H1 (cell line): Measurements from ENCODE around the gene PBXIP1. TPM values are rescaled to one million over a fixed set of nuclear protein-coding genes. Genes with fewer than 3 reads are reported as not detected.

Experiments used
- CTCF ChIA-PET: fragments of 300-600 bp; sonication (Branson Sonifier 250); formaldehyde crosslinking; loops from one replicate; lab custom pipeline; 2021; ENCODE audit not compliant: partially characterized antibody; lab: Charles Lee
- POLR2A ChIA-PET: fragments of 300-600 bp; sonication (Branson Sonifier 250); formaldehyde crosslinking; loops from one replicate; lab custom pipeline; 2021; ENCODE audit warnings: inconsistent platforms; ENCODE audit not compliant: partially characterized antibody; lab: Charles Lee
- DNase-seq, 2 experiments: peaks; one replicate each; pipeline versions ENCODE4 v3.0.0 to v3.0.0-alpha.2; 2010 to 2022; ENCODE audit warnings: low spot score in 2 of 2, low read depth in 1 of 2, mixed read lengths in 1 of 2
- FAIRE-seq: peaks from 2 replicates; lab custom pipeline; 2011; peaks lifted over from hg19 to GRCh38; lab: Jason Lieb, UNC
- H2AFZ ChIP-seq: 2 replicates; pipeline ENCODE4 v1.8.1; 2012; ENCODE audit warnings: low read length, inconsistent platforms
- H2AK5ac ChIP-seq: 2 replicates; pipeline ENCODE4 v1.6.1; 2013; ENCODE audit warnings: low read depth, low read length
- H2BK120ac ChIP-seq: replicated peaks from 2 replicates; pipeline ENCODE3; 2013; ENCODE audit warnings: low read depth, low read length, inconsistent platforms
- H2BK12ac ChIP-seq: 2 replicates; pipeline ENCODE4 v1.6.1; 2013; ENCODE audit warnings: low read depth, low read length
- H2BK15ac ChIP-seq: 2 replicates; pipeline ENCODE4 v1.6.1; 2013; ENCODE audit warnings: low read length
- H2BK20ac ChIP-seq: 2 replicates; pipeline ENCODE4 v1.6.1; 2013; ENCODE audit warnings: low read length
- H2BK5ac ChIP-seq: 2 replicates; pipeline ENCODE4 v1.6.1; 2013; ENCODE audit warnings: low read depth, low read length
- H3K14ac ChIP-seq: 2 replicates; pipeline ENCODE4 v1.6.1; 2013; ENCODE audit warnings: inconsistent platforms; ENCODE audit not compliant: insufficient read length
- H3K18ac ChIP-seq: 2 replicates; pipeline ENCODE4 v1.6.1; 2013; ENCODE audit warnings: low read length; ENCODE audit errors: extremely low read depth
- H3K23ac ChIP-seq: 2 replicates; pipeline ENCODE4 v1.6.1; 2013; ENCODE audit warnings: inconsistent platforms; ENCODE audit not compliant: insufficient read length
- H3K23me2 ChIP-seq: 2 replicates; pipeline ENCODE4 v1.6.1; 2013; ENCODE audit warnings: low read depth, low read length
- H3K27ac ChIP-seq: 2 replicates; pipeline ENCODE4 v1.6.1; 2011; ENCODE audit warnings: low read depth, low read length, inconsistent platforms
- H3K27me3 ChIP-seq, 4 experiments: replicated peaks in 1 of 4; 1 replicate in 1 of 4; 2 replicates in 3 of 4; pipeline versions ENCODE4 v1.6.1 to v1.8.1; 2011 to 2013; ENCODE audit warnings: low read length in 3 of 4, mild to moderate bottlenecking in 3 of 4, inconsistent platforms in 2 of 4, mixed read lengths in 2 of 4, moderate library complexity in 1 of 4; ENCODE audit not compliant: control insufficient read depth in 3 of 4, insufficient read depth in 3 of 4; ENCODE audit errors: extremely low read depth in 1 of 4
- H3K36me3 ChIP-seq, 4 experiments: 2 replicates each; pipeline versions ENCODE4 v1.6.1 to v1.8.1; 2011 to 2013; ENCODE audit warnings: mild to moderate bottlenecking in 4 of 4, low read length in 3 of 4, moderate library complexity in 2 of 4, control low read depth in 1 of 4, inconsistent platforms in 1 of 4; ENCODE audit not compliant: insufficient read depth in 4 of 4, control insufficient read depth in 2 of 4
- H3K4ac ChIP-seq: replicated peaks from 2 replicates; pipeline ENCODE3; 2013; ENCODE audit warnings: low read length, low read depth, mixed read lengths, inconsistent platforms; ENCODE audit not compliant: insufficient read length
- H3K4me1 ChIP-seq, 4 experiments: replicated peaks in 1 of 4; 1 replicate in 1 of 4; 2 replicates in 3 of 4; pipeline versions ENCODE4 v1.6.1 to v1.8.1; 2011 to 2013; ENCODE audit warnings: low read length in 3 of 4, inconsistent platforms in 2 of 4, mixed read lengths in 1 of 4; ENCODE audit not compliant: insufficient read depth in 4 of 4, control insufficient read depth in 3 of 4
- H3K4me2 ChIP-seq, 2 experiments: 2 replicates each; pipeline versions ENCODE4 v1.6.1 to v1.8.1; 2011 to 2013; ENCODE audit warnings: low read depth in 2 of 2, low read length in 2 of 2, control low read depth in 1 of 2, inconsistent platforms in 1 of 2, mild to moderate bottlenecking in 1 of 2; ENCODE audit not compliant: insufficient read depth in 1 of 2
- H3K4me3 ChIP-seq, 4 experiments: fragments of 200-600, 300-600 bp in 1 of 4; sonication (generic), shearing (Covaris generic), sonication (Bioruptor Twin) in 1 of 4; 2 replicates each; pipeline versions ENCODE4 v1.5.1 to v1.8.1; 2011 to 2016; ENCODE audit warnings: low read length in 4 of 4, low read depth in 3 of 4, control low read depth in 2 of 4, inconsistent platforms in 2 of 4, mild to moderate bottlenecking in 2 of 4, mixed read lengths in 1 of 4, moderate library complexity in 1 of 4; ENCODE audit not compliant: insufficient read depth in 2 of 4; ENCODE audit errors: extremely low read depth in 1 of 4
- H3K56ac ChIP-seq: replicated peaks from 2 replicates; pipeline ENCODE3; 2013; ENCODE audit warnings: low read depth, mild to moderate bottlenecking, mixed read lengths, low read length, inconsistent platforms; ENCODE audit not compliant: insufficient read length
- H3K79me1 ChIP-seq: 2 replicates; pipeline ENCODE4 v1.6.1; 2013; ENCODE audit warnings: low read depth, low read length, control low read depth
- H3K79me2 ChIP-seq, 2 experiments: 2 replicates each; pipeline versions ENCODE4 v1.6.1 to v1.8.1; 2012 to 2013; ENCODE audit warnings: low read length in 2 of 2, mild to moderate bottlenecking in 2 of 2, inconsistent platforms in 1 of 2; ENCODE audit not compliant: insufficient read depth in 2 of 2, control insufficient read depth in 1 of 2
- H3K9ac ChIP-seq, 4 experiments: replicated peaks in 1 of 4; 1 replicate in 1 of 4; 2 replicates in 3 of 4; pipeline versions ENCODE4 v1.6.1 to v1.8.1; 2011 to 2013; ENCODE audit warnings: low read depth in 3 of 4, low read length in 3 of 4, control low read depth in 2 of 4, mild to moderate bottlenecking in 2 of 4, moderate library complexity in 2 of 4, inconsistent platforms in 1 of 4; ENCODE audit errors: extremely low read depth in 1 of 4
- H3K9me3 ChIP-seq, 2 experiments: 2 replicates each; pipeline versions ENCODE4 v1.6.1 to v1.8.1; 2012 to 2013; ENCODE audit warnings: mild to moderate bottlenecking in 2 of 2, moderate library complexity in 2 of 2, control low read depth in 1 of 2, inconsistent platforms in 1 of 2, low read depth in 1 of 2, low read length in 1 of 2, mixed read lengths in 1 of 2; ENCODE audit not compliant: insufficient read depth in 2 of 2
- H4K20me1 ChIP-seq, 2 experiments: replicated peaks in 1 of 2; 2 replicates each; pipeline versions ENCODE3 to v1.8.1; 2011 to 2013; ENCODE audit warnings: inconsistent platforms in 2 of 2, low read length in 2 of 2, mild to moderate bottlenecking in 1 of 2; ENCODE audit not compliant: insufficient read depth in 2 of 2, control insufficient read depth in 1 of 2
- H4K5ac ChIP-seq: 2 replicates; pipeline ENCODE4 v1.6.1; 2013; ENCODE audit warnings: low read length, low read depth, mixed read lengths, inconsistent platforms; ENCODE audit not compliant: insufficient read length
- H4K8ac ChIP-seq: 2 replicates; pipeline ENCODE4 v1.8.0; 2013; ENCODE audit warnings: mild to moderate bottlenecking, moderate library complexity, low read length, inconsistent platforms; ENCODE audit not compliant: insufficient read depth; ENCODE audit errors: extremely low read depth
- H4K91ac ChIP-seq: replicated peaks from 2 replicates; pipeline ENCODE3; 2013; ENCODE audit warnings: low read length, mixed read lengths, inconsistent platforms; ENCODE audit not compliant: insufficient read length
- ASH2L ChIP-seq: fragments of 200-600, 300-600 bp; sonication (generic); IDR thresholded peaks from one replicate; pipeline ENCODE4 v1.7.1; 2017; ENCODE audit warnings: low read length
- BCL11A ChIP-seq, 2 experiments: IDR thresholded peaks; one replicate each; pipeline ENCODE4 v1.6.1; 2011; ENCODE audit warnings: low read depth in 2 of 2, low read length in 2 of 2, mild to moderate bottlenecking in 2 of 2
- BRCA1 ChIP-seq: IDR thresholded peaks from 2 replicates; pipeline ENCODE4 v1.6.1; 2012; ENCODE audit warnings: low read depth, low read length, improper control_type of control experiment
- GABPA ChIP-seq: IDR thresholded peaks from 2 replicates; pipeline ENCODE4 v1.6.1; 2011; ENCODE audit warnings: mild to moderate bottlenecking, low read length, moderate library complexity, borderline replicate concordance; ENCODE audit not compliant: insufficient read depth
- GTF2F1 ChIP-seq: IDR thresholded peaks from 2 replicates; pipeline ENCODE4 v1.6.1; 2012; ENCODE audit warnings: low read depth, low read length, improper control_type of control experiment, borderline replicate concordance
- HDAC6 ChIP-seq: IDR thresholded peaks from one replicate; pipeline ENCODE4 v1.7.1; 2012; ENCODE audit warnings: low read depth, mild to moderate bottlenecking, inconsistent platforms, low read length, moderate library complexity
- JUND ChIP-seq: IDR thresholded peaks from 2 replicates; pipeline ENCODE4 v1.6.1; 2011; ENCODE audit warnings: mild to moderate bottlenecking, improper control_type of control experiment, low read length
- KDM4A ChIP-seq: IDR thresholded peaks from one replicate; pipeline ENCODE4 v1.7.1; 2012; ENCODE audit warnings: low read depth, mild to moderate bottlenecking, moderate library complexity, low read length, inconsistent platforms; ENCODE audit not compliant: severe bottlenecking
- NRF1 ChIP-seq: IDR thresholded peaks from 2 replicates; pipeline ENCODE4 v1.6.1; 2011; ENCODE audit warnings: mild to moderate bottlenecking, low read depth, low read length, improper control_type of control experiment
- RFX5 ChIP-seq: IDR thresholded peaks from 2 replicates; pipeline ENCODE4 v1.6.1; 2011; ENCODE audit warnings: low read depth, low read length, improper control_type of control experiment, borderline replicate concordance
- SIRT6 ChIP-seq: IDR thresholded peaks from one replicate; pipeline ENCODE4 v1.7.1; 2012; ENCODE audit warnings: low read length, inconsistent platforms
- SP4 ChIP-seq: IDR thresholded peaks from 2 replicates; pipeline ENCODE4 v1.6.1; 2012; ENCODE audit warnings: low read length, inconsistent platforms
- TCF12 ChIP-seq: IDR thresholded peaks from 2 replicates; pipeline ENCODE4 v1.6.1; 2011; ENCODE audit warnings: low read depth, mild to moderate bottlenecking, low read length
- WGBS, 2 experiments: shearing (Covaris generic) in 1 of 2; methylation state at CpG; one replicate each; pipeline versions ENCODE4 v1.1.6 to v1.1.7; 2013 to 2015; ENCODE audit warnings: low lambda C conversion rate in 2 of 2, mixed read lengths in 2 of 2, inconsistent platforms in 1 of 2, low coverage in 1 of 2, missing lambda C conversion rate in 1 of 2; ENCODE audit not compliant: insufficient replicate concordance in 2 of 2, insufficient coverage in 1 of 2, insufficient read length in 1 of 2; ENCODE audit errors: extremely low coverage in 1 of 2, missing lambda C conversion rate in 1 of 2; 5-methylcytosine and 5-hydroxymethylcytosine counted together
- polyA plus RNA-seq, 7 experiments: library from polyadenylated mRNA; depleted of rRNA in 3 of 7; stranded (reverse) in 5 of 7; unstranded in 2 of 7; fragments of >200 nt in 5 of 7; fragments of 200-250 nt in 2 of 7; gene quantifications; 1 replicate in 5 of 7; 2 replicates in 1 of 7; 4 replicates in 1 of 7; pipeline versions ENCODE4 v1.2.1 to v1.2.3, GENCODE V29; 2011 to 2013; ENCODE audit warnings: missing spikeins in 2 of 7, mixed read lengths in 2 of 7
- total RNA-seq: library from RNA; stranded (reverse); fragmentation: NEBNext Ultra II Directional; extraction: Animal tissue kit (Norgen Biotek cat#: 25700); gene quantifications from 2 replicates; pipeline ENCODE4 v1.2.1, GENCODE V29; 2021

Gene PBXIP1
- total and polyA plus RNA-seq, 2 of the 8 experiments (the other 6 are each of a cell fraction or from before 2014, with no cell fraction given) = 12.0 to 19.8 TPM

DNA sequence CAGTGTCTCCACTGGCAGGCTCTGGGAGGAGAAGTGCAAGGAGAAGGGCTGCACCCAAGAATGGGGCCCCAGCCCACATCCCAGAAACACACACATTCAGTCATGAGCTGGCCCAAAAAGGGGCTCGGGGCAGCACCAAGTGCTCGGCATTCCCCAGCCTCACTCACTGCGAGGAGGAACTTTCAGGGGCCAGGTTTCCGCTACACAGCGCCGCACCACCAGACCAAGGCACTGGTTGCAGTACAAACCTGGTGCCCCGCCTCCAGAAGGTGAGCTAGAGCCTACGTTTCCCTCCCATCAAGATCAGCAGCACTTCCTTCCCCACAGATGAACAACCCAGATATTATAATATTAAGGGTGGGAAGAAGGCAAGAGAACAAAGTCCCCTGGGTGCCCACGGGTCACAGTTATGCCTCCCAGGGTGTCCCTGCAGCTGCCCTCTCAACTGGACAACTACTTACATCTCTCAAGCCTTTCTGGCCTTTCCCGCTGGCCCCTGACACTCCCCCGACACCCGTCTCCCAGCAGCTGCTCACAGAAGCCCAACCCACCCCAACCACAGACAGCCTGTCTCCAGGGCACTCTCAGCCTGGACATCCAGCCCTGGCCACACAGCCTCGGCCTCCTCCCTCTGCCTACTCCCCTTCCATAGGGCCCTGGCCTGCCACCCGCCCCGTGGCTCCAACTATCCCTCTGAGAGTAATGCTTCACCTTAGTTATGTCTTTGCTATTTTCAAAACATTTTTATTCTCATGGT, 3.8 kb downstream of the PBXIP1 start:
- ChIA-PET CTCF (interaction anchor here (0.8 to 9.8 kb wide), 7 partner anchors 16 to 179 kb away, joined by 3 to 132 read pairs (median 3); partner anchors contain the start of genes LENEP, PMVK and SHC1), POLR2A (interaction anchor here (0.8 to 18.6 kb wide), 7 partner anchors 8 to 32 kb away, joined by 3 to 662 read pairs (median 6); partner anchors contain the start of genes CKS1B, FLAD1, LENEP and PMVK)
- Histone ChIP-seq H2BK12ac (no peak overlapping the region), H3K56ac (no peak overlapping the region), H3K4me3 (no peak overlapping the region), H3K79me1 (0 out of 2 replicates have a peak, but pooled peaks cover 6% of the 10 kb centered on the region), H2BK120ac (no peak overlapping the region), H3K9me3 (no peaks in the 10 kb centered on the region), H3K27ac (no peak overlapping the region), H4K20me1 (peaks cover 1 to 8% of the 10 kb centered on the region in 2 experiments), H3K36me3 (peaks cover 0 to 4% (median 0%) of the 10 kb centered on the region in 4 experiments; a peak in 1 of 8 replicates), H3K27me3 (no peaks in the 10 kb centered on the region; a peak in 1 of 7 replicates), H2BK5ac (no peak overlapping the region), H3K79me2 (peaks cover 0 to 3% of the 10 kb centered on the region in 2 experiments; a peak in 2 of 4 replicates), H3K23me2 (peaks cover 5% of the 10 kb centered on the region), H2AK5ac (no peak overlapping the region), H3K4me1 (peaks cover 0 to 27% (median 6%) of the 10 kb centered on the region in 4 experiments; a peak in 6 of 7 replicates), H2AFZ (no peak overlapping the region), H2BK15ac (no peak overlapping the region), H3K23ac (no peak overlapping the region), H4K8ac (peak overlapping the region; percentile 45; the same call in 1 of the 2 replicates), H3K9ac (no peak overlapping the region), H4K5ac (no peak overlapping the region), H3K4me2 (no peak overlapping the region), H2BK20ac (no peak overlapping the region), H3K4ac (no peak overlapping the region), H3K18ac (no peak overlapping the region), H3K14ac (no peak overlapping the region), H4K91ac (no peak overlapping the region)
- 90% methylated on average over 15 of the region's 15 CpGs; no CpG with 5 or more reads in 1 of the 2 experiments for WGBS, 2 experiments
- DNase-seq = no peak
- no peak for FAIRE-seq
- no peak for TF ChIP-seq GTF2F1
- no peak for TF ChIP-seq SIRT6
- TF ChIP-seq GABPA = no peak
- no peak for TF ChIP-seq TCF12
- TF ChIP-seq ASH2L = no peak
- TF ChIP-seq SP4 = no peak
- no peak for TF ChIP-seq NRF1
- TF ChIP-seq HDAC6 = no peak
- TF ChIP-seq RFX5 = no peak
- TF ChIP-seq KDM4A = no peak
- TF ChIP-seq JUND = no peak
- TF ChIP-seq BRCA1 = no peak
- TF ChIP-seq BCL11A (IDR thresholded peaks at IDR 0.05; ENCODE audit: low read depth in 2 of 2, low read length in 2 of 2) = no peak
